Effector CD8-positive, alpha-beta T cell (primary cell): ENCODE data around the gene RNU6-7.

Experiments used
- DNase-seq: peaks from one replicate; lab custom pipeline; 2025; lab: John Stamatoyannopoulos, UW

The RNU6-7 gene

DNA sequence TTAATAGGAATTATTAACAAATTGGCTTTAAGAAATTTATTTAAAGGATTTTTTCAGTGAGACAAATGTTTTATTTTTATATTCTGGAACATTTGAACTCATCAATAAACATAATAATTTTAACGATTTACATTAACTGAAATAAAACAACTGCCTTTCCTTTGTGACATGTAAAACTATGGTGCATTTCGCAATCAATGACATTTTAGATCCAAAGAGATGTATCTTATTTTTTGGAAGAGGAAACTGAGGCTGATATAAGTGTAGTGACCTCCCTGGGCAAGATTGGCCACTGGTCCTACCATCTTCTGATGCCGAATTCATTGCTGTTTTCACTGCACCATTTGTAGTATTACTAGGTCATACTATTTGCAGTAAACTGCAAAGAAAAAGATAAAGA, 3.7 kb downstream of the RNU6-7 start:
- no peak for DNase-seq

- no peak for DNase-seq
Measured at GRCh38 chr14:32205984-32206383, 4.1 kb downstream of the RNU6-7 start.

GRCh38 chr14:32206552-32206951, 4.7 kb downstream of the RNU6-7 start:
- DNase-seq: no peak

GRCh38 chr14:32208490-32208889, 6.6 kb downstream of the RNU6-7 start:
- no peak for DNase-seq

GRCh38 chr14:32209471-32209870, 7.6 kb downstream of the RNU6-7 start:
- no peak for DNase-seq

DNA sequence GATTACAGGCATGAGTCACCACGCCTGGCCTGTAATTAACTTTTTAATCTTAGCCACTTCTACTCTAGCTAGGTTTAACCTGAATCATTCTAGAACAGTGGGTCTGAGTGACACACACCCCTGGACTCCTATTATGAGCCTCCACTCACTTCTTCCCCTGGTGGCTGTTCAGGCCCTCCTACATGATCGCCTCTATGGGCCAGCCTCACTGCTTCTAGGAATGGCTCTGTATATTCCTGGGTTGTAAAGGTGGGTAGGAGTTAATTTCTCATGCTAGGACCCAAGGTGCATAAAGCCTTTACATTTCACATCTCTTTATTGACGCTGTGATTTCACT, 9.2 kb downstream of the RNU6-7 start:
- no peak for DNase-seq

DNA sequence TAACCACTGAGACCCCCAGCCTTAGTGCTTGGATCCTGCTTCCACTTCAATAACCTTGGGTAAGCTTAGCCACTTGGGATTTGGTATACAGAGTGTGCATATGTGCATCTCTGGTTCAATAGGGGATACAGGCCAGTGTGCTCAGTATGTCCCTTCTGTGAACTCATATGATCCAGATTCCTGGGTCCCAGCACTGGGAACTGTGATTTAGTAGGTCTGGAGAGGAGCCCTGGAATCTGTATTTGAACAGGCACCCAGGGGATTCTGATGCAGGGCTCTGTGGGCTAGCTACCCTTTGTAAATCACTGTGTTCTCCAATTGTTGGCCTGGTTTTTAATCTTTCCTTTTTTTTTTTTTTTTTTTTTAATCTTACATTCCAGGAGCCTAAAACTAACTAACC, 11.0 kb downstream of the RNU6-7 start:
- DNase-seq: no peak

GRCh38 chr14:32217301-32217700, 15.5 kb downstream of the RNU6-7 start:
- DNase-seq: no peak

DNA sequence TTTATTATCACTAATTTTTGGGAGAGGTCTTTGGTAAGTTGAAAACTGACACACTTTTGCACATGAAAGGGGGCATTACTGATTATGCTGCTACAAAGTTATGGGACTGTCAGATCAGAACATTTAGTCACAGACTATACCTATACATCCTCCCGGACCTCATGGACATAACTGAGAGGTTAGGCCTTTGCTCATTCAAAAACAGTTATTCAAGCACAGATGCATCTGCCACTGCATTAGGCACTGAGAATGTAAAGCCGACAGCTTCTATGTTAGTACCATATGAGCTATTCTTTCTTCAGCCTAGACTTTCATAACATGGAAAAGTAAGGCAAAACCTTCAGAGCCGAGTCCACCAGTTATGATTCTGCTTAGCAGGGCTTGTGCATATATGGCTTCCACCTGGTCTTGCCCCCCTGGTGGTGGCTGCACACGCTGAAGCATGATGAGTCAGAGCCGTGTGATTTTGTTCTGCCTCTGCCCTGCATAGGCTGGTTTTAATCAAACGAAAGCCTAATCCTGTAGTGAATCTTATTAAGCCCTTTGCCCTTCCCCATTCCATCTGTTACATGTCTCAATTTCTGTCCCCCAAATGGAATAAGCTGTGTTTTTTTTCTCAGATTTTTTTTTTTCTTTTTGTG, 23.0 kb downstream of the RNU6-7 start:
- DNase-seq: no peak

- DNase-seq: no peak
Measured at GRCh38 chr14:32225378-32225920, 23.6 kb downstream of the RNU6-7 start.

GRCh38 chr14:32226056-32226455, 24.2 kb downstream of the RNU6-7 start:
- DNase-seq: no peak

GRCh38 chr14:32230181-32230580, 28.3 kb downstream of the RNU6-7 start:
- no peak for DNase-seq

- no peak for DNase-seq
Measured at GRCh38 chr14:32230695-32231280, 28.9 kb downstream of the RNU6-7 start.

GRCh38 chr14:32232481-32232880, 30.6 kb downstream of the RNU6-7 start:
- no peak for DNase-seq

DNA sequence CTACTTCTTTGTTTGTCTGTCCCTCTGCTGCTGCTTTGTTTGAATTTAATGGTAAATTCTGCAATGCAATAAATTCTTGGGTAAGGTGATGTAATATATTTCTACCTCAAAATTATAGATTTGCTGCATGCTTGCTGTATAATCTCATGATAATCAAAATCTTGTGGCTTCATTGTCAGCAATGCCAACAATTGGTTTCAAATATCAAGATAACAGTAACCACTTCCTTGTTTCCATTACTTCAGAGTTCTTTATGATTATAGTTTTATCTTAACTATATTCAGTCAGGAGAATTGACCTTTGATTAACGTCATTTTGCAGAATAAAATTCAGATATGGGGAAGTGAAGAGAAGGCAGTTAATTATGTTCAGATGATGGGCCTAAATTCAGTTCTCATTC, 31.4 kb downstream of the RNU6-7 start:
- DNase-seq: no peak

DNA sequence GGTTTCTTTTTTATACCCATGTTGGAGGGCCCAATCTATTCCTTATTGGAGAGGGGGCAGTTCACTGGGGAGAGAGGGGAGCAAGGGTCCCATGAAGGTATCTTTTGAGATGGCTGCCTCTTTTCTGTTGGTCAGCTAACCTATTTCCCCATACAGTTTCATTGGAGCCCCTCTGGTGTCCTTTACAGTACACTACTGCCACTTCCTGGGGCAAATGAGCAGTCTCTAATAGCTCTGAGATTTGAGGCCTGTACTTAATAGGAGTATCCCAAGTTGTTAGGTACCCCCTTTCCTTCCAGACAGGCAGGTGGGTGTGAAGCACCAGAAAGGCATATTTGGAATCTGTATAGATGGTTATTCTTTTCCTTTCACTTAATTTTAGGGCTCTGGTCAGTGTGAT, 42.6 kb downstream of the RNU6-7 start:
- DNase-seq: no peak

DNA sequence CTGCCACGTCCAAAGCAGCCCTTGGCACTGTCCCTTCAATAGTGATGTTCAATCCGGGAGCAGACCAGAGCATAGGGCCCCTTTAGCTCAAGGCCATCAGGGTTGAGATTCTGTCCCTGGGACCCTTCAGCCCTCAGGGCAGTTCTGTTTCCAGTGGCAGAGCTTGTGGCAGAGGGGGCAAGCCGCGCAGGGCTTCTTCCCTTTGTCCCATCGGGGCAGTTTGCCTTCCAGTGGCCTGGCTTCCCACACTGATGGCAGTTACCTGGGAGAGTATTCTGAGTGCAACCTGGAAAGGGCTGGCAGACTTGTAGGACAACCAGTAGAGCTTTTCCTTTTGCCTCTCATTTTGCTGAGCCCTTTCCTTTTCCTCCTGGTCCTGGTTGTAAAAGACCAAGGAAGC, 44.9 kb downstream of the RNU6-7 start:
- DNase-seq: no peak

- no peak for DNase-seq
Measured at GRCh38 chr14:32249371-32249770, 47.5 kb downstream of the RNU6-7 start.

DNA sequence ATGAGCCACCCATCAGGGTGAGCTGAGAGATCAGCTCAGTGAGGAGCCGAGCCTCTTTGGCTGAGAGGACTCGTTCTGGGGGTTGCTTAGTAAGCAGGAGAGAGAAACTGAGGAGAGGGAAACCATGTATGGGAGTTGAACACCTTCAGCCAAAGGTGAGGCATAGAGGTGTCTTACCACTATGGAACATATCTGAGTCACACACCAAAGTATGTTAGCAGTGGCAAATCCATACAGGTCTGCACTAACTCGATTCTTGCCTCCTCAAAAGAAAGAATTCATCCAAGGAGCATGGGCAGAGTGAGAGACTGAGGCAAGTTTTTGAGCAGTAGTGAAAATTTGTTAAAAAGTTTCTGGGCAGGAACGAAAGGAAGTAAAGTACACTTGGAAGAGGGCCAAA, 47.9 kb downstream of the RNU6-7 start:
- DNase-seq: no peak

DNA sequence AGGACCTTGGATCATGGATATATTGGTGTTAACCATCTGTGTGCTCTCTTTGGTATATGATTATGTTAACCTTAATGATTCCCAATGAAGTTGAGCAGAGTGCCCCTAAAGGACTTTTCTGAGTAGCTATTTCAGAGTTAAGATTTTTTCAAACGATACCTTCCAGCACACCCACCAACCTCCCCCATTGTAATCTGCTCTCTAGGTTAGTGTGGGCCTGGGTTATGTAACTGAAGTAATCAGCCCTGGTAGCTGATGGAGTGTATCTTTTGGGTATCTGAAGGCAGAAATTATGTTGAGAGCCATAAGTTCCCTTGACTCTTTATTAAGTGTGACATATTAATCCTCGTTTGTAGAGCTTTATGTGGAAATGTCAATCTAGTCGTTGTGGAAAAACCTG, 48.8 kb downstream of the RNU6-7 start:
- no peak for DNase-seq

- DNase-seq: no peak
Measured at GRCh38 chr14:32251530-32251929, 49.7 kb downstream of the RNU6-7 start.
